GM12878 (cell line): ENCODE results near the gene SLC38A2. TPM values are rescaled to one million over a fixed set of nuclear protein-coding genes. Genes with fewer than 3 reads are reported as not detected.
A peak's percentile ranks its signal among the peaks of the same experiment; 100 is the strongest.

Experiments
- ASH2L ChIP-seq: fragments of 300-600, 200-600 bp; sonication (generic); IDR thresholded peaks from 2 replicates; pipeline ENCODE4 v1.6.1; 2017; ENCODE audit warnings: low read depth, mild to moderate bottlenecking, borderline replicate concordance
- ATF7 ChIP-seq: fragments of 450-650 bp; IDR thresholded peaks from 2 replicates; pipeline ENCODE4 v1.6.1; 2016; ENCODE audit warnings: low read depth, mild to moderate bottlenecking
- BCL11A ChIP-seq: IDR thresholded peaks from 2 replicates; pipeline ENCODE4 v1.6.1; 2011; ENCODE audit warnings: low read depth, low read length
- EP300 ChIP-seq, 2 experiments: fragments of 150-350 bp in 1 of 2; IDR thresholded peaks; 2 replicates each; pipeline ENCODE4 v1.6.1; 2011 to 2012; ENCODE audit warnings: low read depth in 2 of 2, low read length in 2 of 2, borderline replicate concordance in 1 of 2, improper control_type of control experiment in 1 of 2, inconsistent platforms in 1 of 2; ENCODE audit not compliant: control insufficient read depth in 1 of 2
- JUNB ChIP-seq: IDR thresholded peaks from 2 replicates; pipeline ENCODE4 v1.6.1; 2016; ENCODE audit warnings: antibody characterized with exemption, mild to moderate bottlenecking
- JUND ChIP-seq: IDR thresholded peaks from 2 replicates; pipeline ENCODE4 v1.6.1; 2012; ENCODE audit warnings: low read depth, mild to moderate bottlenecking, low read length, improper control_type of control experiment, moderate library complexity
- KAT2A ChIP-seq: conservative IDR thresholded peaks from 2 replicates; pipeline ENCODE4 v1.6.1; 2011; ENCODE audit warnings: low read depth, low read length; ENCODE audit not compliant: control insufficient read depth
- MEF2A ChIP-seq: IDR thresholded peaks from 2 replicates; pipeline ENCODE4 v1.6.1; 2011; ENCODE audit warnings: low read depth, mild to moderate bottlenecking, low read length, moderate library complexity; ENCODE audit not compliant: insufficient read depth
- MTA2 ChIP-seq: fragments of 450-650 bp; IDR thresholded peaks from 2 replicates; pipeline ENCODE4 v1.6.1; 2016; ENCODE audit warnings: low read depth, mild to moderate bottlenecking, moderate library complexity
- NFXL1 ChIP-seq: fragments of 450-650 bp; IDR thresholded peaks from 2 replicates; pipeline ENCODE4 v1.6.1; 2017; ENCODE audit warnings: antibody characterized with exemption, mild to moderate bottlenecking, borderline replicate concordance
- SIX5 ChIP-seq: IDR thresholded peaks from 2 replicates; pipeline ENCODE4 v1.6.1; 2011; ENCODE audit warnings: mild to moderate bottlenecking, low read depth, low read length, moderate library complexity; ENCODE audit not compliant: severe bottlenecking
- polyA plus RNA-seq, 11 experiments: library from polyadenylated mRNA; depleted of rRNA in 4 of 11; unstranded in 6 of 11; stranded (reverse) in 5 of 11; fragments of >200 nt; fragmentation: Nextera tagmentation in 4 of 11; fragmentation: Illumina TruSeq in 1 of 11; extraction: Ambion mirVana in 4 of 11; extraction: Trizol in 1 of 11; gene quantifications; 1 replicate in 1 of 11; 2 replicates in 10 of 11; pipeline versions ENCODE4 v1.2.1 to v1.2.3, GENCODE V29; 2011 to 2016; ENCODE audit warnings: inconsistent platforms in 2 of 11, missing spikeins in 2 of 11, low read depth in 1 of 11
- total RNA-seq, 4 experiments: library from RNA; depleted of rRNA in 3 of 4; stranded (reverse); fragments of >200 nt in 3 of 4; fragmentation: Illumina TruSeq in 1 of 4; extraction: Trizol in 1 of 4; gene quantifications; 2 replicates each; pipeline versions ENCODE4 v1.2.1 to v1.2.3, GENCODE V29; 2013 to 2021
- TF ChIP-seq, protein P1 (sequence below): fragments of 450-650 bp; IDR thresholded peaks from 2 replicates; pipeline ENCODE4 v1.6.1; 2017; ENCODE audit warnings: mild to moderate bottlenecking, low read depth, inconsistent platforms; ENCODE audit not compliant: poor library complexity, severe bottlenecking
- TF ChIP-seq, protein P2 (sequence below): fragments of 450-650 bp; IDR thresholded peaks from 2 replicates; pipeline ENCODE4 v1.6.1; 2016; ENCODE audit warnings: mild to moderate bottlenecking, moderate library complexity, borderline replicate concordance
- TF ChIP-seq, protein P3 (sequence below): fragments of 450-650 bp; IDR thresholded peaks from 2 replicates; pipeline ENCODE4 v1.6.1; 2017; ENCODE audit warnings: mild to moderate bottlenecking, moderate library complexity
- TF ChIP-seq, protein P4 (sequence below): IDR thresholded peaks from 2 replicates; pipeline ENCODE4 v1.6.1; 2012; ENCODE audit warnings: low read length, inconsistent platforms

Gene SLC38A2
- total and polyA plus RNA-seq, 10 of the 15 experiments (the other 5 are each of a cell fraction or from before 2014, with no cell fraction given): 36.2 to 118 (median 79.8) TPM

DNA sequence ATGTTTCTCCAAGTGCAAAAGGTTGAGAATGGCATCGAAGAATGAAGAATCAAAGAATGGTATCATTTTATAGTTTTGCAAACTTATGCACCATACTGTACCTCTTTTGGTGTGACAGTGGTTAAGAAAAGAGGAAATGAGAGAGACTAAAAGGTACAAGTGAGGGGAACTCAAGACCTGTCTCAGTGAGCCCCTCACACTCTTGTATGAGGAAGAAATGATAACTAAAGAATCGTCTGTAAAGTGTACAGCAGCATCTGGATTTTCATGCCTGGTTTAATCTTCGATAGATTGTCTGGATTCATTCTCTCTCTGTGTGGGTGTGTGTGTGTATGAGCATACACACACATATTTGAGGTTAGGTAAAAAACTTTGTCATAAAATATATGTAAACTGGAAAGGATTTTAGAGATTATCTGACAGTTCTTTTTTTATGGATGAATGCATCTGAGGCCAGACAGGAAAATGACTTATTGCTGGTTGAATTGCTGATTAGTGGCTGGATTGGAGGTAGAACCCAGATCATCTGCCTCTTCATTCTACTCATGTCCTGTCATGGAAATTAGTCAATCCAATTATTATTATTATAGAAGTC, 16.0 kb upstream of the SLC38A2 start (continued):
- TF ChIP-seq EP300 (IDR thresholded peaks at IDR 0.05; ENCODE audit: borderline replicate concordance in 1 of 2, control insufficient read depth in 1 of 2, low read depth in 2 of 2, low read length in 2 of 2) (peak; percentile 54 to 93; a peak in 3 of 4 replicates), MTA2 (peak; percentile 75), JUNB (no peak), BCL11A (peak; percentile 76), JUND (no peak), ATF7 (peak; percentile 54), MEF2A (peak; percentile 55; the same call in 1 of the 2 replicates), ASH2L (no peak), KAT2A (no peak), SIX5 (no peak), NFXL1 (no peak)
- TF ChIP-seq, protein P1, sequence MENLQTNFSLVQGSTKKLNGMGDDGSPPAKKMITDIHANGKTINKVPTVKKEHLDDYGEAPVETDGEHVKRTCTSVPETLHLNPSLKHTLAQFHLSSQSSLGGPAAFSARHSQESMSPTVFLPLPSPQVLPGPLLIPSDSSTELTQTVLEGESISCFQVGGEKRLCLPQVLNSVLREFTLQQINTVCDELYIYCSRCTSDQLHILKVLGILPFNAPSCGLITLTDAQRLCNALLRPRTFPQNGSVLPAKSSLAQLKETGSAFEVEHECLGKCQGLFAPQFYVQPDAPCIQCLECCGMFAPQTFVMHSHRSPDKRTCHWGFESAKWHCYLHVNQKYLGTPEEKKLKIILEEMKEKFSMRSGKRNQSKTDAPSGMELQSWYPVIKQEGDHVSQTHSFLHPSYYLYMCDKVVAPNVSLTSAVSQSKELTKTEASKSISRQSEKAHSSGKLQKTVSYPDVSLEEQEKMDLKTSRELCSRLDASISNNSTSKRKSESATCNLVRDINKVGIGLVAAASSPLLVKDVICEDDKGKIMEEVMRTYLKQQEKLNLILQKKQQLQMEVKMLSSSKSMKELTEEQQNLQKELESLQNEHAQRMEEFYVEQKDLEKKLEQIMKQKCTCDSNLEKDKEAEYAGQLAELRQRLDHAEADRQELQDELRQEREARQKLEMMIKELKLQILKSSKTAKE: peak; percentile 66
- TF ChIP-seq, protein P2, sequence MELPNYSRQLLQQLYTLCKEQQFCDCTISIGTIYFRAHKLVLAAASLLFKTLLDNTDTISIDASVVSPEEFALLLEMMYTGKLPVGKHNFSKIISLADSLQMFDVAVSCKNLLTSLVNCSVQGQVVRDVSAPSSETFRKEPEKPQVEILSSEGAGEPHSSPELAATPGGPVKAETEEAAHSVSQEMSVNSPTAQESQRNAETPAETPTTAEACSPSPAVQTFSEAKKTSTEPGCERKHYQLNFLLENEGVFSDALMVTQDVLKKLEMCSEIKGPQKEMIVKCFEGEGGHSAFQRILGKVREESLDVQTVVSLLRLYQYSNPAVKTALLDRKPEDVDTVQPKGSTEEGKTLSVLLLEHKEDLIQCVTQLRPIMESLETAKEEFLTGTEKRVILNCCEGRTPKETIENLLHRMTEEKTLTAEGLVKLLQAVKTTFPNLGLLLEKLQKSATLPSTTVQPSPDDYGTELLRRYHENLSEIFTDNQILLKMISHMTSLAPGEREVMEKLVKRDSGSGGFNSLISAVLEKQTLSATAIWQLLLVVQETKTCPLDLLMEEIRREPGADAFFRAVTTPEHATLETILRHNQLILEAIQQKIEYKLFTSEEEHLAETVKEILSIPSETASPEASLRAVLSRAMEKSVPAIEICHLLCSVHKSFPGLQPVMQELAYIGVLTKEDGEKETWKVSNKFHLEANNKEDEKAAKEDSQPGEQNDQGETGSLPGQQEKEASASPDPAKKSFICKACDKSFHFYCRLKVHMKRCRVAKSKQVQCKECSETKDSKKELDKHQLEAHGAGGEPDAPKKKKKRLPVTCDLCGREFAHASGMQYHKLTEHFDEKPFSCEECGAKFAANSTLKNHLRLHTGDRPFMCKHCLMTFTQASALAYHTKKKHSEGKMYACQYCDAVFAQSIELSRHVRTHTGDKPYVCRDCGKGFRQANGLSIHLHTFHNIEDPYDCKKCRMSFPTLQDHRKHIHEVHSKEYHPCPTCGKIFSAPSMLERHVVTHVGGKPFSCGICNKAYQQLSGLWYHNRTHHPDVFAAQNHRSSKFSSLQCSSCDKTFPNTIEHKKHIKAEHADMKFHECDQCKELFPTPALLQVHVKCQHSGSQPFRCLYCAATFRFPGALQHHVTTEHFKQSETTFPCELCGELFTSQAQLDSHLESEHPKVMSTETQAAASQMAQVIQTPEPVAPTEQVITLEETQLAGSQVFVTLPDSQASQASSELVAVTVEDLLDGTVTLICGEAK: no peak
- TF ChIP-seq, protein P3, sequence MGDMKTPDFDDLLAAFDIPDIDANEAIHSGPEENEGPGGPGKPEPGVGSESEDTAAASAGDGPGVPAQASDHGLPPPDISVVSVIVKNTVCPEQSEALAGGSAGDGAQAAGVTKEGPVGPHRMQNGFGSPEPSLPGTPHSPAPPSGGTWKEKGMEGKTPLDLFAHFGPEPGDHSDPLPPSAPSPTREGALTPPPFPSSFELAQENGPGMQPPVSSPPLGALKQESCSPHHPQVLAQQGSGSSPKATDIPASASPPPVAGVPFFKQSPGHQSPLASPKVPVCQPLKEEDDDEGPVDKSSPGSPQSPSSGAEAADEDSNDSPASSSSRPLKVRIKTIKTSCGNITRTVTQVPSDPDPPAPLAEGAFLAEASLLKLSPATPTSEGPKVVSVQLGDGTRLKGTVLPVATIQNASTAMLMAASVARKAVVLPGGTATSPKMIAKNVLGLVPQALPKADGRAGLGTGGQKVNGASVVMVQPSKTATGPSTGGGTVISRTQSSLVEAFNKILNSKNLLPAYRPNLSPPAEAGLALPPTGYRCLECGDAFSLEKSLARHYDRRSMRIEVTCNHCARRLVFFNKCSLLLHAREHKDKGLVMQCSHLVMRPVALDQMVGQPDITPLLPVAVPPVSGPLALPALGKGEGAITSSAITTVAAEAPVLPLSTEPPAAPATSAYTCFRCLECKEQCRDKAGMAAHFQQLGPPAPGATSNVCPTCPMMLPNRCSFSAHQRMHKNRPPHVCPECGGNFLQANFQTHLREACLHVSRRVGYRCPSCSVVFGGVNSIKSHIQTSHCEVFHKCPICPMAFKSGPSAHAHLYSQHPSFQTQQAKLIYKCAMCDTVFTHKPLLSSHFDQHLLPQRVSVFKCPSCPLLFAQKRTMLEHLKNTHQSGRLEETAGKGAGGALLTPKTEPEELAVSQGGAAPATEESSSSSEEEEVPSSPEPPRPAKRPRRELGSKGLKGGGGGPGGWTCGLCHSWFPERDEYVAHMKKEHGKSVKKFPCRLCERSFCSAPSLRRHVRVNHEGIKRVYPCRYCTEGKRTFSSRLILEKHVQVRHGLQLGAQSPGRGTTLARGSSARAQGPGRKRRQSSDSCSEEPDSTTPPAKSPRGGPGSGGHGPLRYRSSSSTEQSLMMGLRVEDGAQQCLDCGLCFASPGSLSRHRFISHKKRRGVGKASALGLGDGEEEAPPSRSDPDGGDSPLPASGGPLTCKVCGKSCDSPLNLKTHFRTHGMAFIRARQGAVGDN: peak; percentile 63; the same call in 1 of the 2 replicates
- TF ChIP-seq, protein P4, sequence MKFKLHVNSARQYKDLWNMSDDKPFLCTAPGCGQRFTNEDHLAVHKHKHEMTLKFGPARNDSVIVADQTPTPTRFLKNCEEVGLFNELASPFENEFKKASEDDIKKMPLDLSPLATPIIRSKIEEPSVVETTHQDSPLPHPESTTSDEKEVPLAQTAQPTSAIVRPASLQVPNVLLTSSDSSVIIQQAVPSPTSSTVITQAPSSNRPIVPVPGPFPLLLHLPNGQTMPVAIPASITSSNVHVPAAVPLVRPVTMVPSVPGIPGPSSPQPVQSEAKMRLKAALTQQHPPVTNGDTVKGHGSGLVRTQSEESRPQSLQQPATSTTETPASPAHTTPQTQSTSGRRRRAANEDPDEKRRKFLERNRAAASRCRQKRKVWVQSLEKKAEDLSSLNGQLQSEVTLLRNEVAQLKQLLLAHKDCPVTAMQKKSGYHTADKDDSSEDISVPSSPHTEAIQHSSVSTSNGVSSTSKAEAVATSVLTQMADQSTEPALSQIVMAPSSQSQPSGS: peak; percentile 77; the same call in 1 of the 2 replicates
